AG08395 (cell line): ENCODE results near the gene THSD4.
"Not testable (repeated sequence)": the region's sequence is repeated elsewhere in the genome, so short reads cannot be mapped to it uniquely, and the experiment has no call there.

Experiments
- DNase-seq: peaks from one replicate; pipeline ENCODE4 v3.0.0; 2012; ENCODE audit warnings: mixed read lengths, low spot score

Gene THSD4

DNA sequence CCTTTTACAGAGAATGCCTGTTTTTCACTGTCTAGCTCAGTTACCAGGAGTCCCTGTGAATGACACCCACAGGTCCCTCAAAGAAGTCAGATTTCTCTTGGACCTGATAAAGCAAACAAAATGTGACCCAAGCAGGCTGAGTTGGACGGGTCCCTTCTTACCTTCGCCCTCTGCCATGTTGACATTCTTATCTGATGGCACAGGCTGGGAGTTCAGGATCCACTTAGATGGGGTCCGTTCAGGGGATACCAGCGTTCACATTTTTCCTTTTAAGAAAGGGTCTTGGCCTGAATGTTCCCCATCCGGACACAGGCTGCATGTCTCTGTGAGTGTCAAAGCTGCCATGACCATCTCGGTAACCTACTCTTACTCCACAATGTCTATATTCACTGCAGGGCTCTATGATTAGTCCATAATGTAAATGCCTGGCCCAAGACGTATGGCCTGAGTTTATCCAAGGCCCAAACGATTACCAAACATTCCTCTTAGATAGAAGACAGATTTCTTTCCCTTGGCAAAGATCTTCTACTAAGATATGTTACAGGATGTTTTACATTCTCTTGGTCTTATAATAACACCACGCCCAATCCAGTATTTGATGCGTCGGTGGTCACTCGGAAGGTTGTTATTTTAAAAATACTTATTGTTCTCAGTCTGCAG lies 179.1 kb downstream of the THSD4 start:
- DNase-seq = peak; percentile 48

DNA sequence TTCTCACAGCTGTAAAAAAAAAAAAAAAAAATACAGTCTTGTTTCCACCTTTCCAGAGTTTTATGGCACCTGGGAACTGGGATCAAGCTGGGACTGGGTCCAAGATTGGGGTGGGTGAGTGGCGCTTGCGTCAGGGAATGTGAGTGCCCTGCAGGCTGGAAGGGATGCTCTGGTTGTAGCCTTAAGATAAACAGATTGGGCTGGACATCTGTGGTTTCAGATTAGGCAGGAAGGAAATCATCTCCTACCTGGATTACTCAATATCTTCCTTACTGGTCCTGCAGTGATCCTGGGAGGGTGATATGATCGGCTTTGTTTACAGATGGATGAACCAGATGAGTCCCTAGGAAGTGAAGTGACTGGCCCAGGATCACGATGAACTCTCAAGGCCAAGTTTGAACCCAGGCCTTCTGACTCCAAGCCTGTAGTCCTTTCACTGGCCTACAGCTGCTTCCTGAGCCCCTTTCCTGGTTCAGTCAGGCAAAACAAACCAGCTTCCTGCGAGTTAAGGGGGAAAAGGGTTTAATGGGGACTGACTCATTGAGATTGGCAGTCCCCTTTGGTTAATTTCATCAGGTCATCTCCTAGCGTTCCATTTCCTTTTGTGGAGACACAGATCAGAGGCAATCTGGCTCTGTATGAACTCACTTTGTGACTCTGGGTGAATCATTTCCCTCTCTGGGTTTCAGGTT lies 179.8 kb downstream of the THSD4 start:
- peak; percentile 95 for DNase-seq

DNA sequence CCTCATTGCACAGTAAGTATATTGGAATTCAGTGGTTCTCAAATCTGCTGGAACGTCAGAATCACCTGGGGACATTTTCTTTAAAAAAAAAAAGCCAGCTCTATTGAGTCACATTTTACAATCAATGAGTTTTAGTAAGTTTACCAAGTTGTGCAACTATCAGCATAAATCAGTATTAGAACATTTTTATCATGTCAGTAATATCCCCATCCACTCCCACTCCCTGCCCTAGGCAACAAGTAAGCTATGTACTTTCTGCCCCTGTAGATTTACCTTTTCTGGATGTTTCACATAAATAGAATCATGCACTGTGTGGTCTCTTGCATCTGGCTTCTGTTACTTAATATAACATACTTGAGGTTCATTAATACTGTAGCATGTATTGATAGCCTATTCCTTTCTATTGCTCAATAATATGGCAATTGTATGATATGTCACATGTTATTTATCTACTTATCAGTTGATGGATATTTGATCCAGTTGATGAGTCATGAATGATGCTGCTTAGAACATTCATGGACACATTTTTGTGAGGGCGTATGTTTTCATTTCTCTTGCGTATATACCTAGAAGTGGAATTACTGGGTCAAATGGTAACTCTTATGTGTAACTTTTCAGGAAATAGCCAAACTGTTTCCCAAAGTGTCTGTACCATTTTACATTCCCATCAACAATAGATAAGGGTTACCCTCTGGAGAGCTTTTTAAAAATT lies 180.5 kb downstream of the THSD4 start:
- DNase-seq = no peak

DNA sequence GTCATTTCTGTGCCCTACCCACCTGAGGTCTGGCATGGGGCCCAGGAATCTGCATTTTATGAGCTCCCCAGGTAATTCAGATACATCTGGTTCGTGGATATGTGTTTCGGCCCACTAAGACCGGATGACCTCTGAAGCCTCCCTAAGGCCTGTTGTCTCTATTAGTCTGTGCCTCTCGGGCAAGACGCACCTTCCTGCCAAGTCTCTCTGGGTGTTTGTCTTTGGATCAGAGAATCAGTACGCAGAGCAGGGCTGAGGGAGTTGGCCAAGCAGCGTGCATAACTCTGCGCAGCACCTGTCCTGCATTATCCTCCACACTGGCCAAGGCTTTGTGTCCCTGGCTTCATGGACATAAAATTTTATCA lies 181.0 kb downstream of the THSD4 start:
- no peak for DNase-seq

DNA sequence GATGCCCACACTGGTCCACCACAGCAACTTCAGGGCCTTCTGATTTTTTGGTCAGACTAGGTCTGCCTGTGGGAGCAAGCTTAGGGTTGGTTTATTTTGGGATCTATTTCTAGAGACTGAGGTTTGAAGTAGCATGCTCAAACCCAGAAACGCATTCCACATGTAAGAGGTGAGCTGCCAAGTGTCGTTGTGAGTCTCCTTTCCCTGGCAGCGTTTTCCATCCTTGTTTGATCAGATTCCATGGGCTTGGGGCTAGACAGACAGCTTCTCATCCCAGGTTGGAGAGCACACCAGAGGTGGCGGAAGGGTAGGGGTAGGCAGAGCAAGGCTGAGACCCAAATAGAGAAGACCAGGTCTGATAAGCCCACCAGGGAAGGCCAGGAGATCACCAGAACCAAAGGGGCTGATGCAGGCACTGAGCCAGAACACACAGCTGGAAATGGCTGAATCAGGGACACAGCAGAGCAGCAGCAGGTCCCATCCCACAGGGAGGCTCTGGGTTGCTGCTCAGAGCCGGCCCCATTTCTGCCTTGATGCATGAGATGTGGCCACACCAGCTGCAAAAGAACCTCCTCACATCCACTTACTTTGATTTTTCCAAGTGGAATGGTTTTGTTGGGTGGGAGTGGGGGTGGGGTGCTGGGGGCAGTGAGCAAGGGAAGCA lies 186.8 kb downstream of the THSD4 start:
- DNase-seq = peak; percentile 41

DNA sequence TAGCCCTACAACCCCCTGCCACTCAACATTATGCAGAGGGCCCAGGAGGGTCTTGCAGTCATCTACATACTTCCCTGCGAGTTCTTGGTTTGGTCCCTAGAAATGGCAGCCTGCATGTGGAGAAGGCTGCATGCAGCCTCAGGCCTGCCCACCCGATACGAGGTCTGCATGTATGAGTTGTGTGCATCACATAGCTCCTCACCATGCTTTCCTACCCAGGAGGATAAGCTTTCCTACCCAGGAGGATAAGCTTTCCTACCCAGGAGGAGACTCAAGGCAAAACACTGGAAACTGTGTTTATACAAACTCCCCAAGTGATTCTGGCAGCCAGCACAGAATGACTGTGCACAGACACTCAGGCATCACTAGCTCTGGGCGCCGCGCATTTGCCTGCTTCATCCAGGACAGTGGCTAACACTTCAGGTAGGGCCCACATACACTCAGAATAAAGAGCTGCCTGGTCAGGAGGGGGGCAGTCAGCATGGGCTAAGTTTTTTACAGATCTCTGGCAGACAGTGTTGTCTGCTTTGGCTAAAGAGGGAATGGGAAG lies 187.7 kb downstream of the THSD4 start:
- DNase-seq = no peak

DNA sequence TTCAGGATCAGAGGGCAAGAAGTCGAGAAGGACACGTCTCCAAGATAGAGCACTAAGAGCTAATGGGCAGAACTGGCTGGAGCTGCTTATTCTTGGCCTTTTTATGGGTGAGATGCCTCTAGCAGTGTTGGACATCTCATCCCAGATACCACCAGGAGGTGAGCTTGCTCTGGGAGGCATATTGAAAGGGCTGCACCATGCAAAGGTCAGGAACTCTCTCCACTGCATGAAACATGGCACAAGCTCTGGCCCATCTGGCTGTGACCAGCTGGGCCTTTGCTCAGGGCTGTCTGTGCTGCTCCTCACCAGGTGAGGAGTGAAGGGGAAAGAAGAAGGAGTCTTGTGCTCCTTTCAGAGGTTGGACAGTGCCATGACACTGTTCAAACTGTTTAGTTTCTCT lies 188.7 kb downstream of the THSD4 start:
- DNase-seq = no peak

DNA sequence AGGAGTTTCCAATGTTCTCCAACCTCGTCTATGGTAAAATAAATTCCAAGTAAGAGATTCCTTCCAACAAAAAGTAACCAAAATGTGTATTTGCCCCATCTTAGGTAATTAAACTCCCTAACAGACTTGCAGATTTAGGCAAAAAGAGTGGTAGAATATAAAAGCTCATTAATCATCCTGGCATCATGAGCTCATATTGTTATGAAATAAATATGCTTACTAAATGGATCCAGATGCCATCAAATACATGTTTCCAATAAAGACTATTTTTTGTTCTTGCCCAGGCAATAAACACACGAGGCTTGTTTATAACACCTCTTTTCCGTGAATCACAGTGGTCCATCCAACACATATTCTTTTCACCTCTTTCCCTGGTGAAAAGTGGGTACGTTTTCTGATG lies 189.4 kb downstream of the THSD4 start:
- DNase-seq = no peak

DNA sequence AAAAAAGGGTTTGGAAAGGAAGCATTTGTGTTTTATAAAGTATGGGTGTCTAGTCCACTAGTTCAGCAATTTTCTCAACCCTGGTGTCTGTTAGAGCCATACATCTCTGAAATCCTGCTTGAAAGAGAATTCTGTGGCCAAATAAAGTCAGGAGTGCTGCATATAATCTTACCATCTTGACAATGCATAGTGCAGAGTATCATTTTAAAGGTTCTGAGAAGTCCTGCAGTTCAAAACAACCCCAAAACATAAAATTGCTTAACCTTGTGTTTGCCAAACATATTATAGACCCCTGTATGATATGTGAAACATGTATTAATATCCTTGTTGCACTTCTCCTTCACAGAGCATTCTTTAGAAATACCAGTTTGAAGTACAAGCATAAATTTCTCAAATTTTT lies 191.3 kb downstream of the THSD4 start:
- DNase-seq = no peak

DNA sequence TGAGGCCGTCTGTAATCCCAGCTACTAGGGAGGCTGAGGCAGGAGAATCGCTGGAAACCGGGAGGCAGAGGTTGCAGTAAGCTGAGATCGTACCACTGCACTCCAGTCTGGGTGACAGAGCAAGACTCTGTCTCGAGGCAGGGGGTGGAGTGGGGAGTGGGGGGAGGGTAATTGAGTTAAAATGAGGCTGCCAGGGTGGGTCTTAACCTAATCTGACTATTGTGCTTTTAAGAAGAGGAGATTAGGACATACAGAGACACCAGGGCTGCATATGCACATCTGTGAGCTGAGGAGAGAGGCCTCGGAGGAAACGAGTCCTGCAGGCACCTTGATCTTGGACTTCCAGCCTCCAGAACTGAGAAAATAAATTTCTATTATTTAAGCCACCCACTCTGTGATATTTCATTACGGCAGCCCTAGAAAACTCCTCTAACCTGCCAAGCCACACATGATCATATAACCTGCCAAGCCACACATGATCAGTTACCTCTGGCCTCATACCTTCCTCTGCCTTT lies 197.0 kb downstream of the THSD4 start:
- DNase-seq = no peak

DNA sequence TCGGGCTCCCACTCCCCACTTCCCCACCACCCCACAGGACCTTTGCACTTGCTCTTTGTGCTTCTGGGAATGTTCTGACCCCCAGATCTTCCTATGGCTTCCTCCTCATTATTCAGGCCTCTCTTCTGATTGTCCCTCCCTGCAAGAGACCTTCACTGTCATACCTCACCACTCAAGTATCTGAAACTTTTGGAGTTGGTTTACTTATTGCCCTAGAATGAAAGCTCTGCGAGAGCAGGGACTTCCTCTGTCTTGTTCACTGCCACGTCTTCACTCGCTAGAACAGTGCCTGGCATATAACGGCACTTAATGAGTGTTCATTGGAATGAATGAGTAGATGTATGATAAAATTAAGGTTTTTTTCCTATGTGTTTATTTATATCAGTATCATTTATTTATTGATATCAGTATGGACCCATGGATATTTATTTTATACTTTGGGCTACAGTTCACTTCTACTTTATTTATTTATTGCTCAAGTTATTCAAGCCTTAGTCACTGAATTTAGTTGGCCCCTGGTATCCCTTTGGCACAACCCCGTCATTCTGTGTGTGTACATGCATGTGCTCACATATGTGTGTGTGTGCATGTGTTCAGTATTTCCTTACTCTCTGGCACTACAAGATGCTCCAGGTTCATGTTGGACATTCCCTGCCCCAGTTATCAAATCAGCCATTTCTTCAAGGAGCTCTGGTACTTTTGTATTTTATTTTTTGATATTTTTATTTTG lies 197.6 kb downstream of the THSD4 start:
- DNase-seq = no peak

DNA sequence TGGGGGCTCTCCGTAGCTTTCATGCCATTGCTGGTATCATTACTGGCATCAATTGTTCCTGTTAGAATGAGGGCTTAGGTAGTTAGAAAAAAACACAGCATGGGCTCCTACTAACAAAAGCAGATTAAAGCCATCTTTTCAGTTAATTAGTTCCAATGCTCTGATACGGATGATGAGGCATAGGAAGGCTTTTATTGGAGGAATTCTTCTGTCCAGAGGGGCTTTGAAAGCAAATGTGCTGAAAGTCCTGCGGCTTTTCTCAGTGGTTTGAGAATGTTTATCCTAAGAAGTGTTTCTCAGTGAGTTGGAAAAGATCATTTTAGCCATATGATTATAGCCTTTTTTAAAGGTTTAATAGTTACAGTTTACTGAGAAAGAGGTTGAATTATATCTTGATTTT lies 198.5 kb downstream of the THSD4 start:
- no peak for DNase-seq

DNA sequence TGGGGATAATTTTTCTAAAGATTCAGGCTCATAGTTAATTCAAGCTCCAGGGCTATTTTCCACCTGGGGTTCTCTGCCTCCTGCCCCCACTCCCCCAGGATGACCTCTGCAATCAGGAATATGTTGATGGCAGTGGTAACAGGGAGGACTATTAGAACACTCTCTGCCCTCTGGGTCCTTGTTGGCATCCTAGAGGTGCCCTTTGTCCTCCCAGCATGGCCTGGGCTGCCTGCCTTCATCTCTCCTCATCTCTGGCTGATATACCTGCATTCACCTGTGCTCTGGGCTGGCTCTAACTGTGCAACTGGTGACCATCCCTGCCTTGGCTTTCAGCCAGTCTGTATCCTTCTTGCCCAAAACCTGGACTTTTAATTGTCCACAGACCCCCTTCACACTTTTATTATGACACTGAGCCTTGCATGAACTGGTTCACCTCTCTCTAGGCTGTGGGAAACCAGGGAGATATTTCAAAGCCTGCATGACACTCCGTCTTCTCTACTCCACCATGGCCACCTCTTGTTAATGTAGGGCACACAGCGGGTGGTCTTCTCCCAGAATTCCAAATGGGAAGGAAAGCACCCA lies 199.8 kb downstream of the THSD4 start:
- DNase-seq = no peak

DNA sequence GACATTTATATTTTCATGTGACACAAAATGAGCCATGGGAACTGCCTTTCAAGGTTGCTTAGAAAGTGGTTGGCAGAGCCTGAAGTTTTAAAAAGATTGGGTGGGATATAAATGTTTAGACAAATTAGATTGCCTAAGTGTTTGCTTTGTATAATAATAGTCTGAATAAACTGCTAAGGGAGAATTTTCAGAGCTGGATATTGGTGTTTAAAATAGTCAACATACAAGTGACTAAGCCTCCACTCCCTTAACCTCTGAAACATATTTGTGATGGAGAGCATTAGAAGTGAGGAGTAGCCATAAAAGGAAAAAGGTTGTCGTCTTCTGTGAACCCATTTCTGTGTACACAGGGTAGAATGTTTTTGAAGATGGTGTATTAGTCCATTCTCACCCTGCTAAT lies 201.6 kb downstream of the THSD4 start:
- DNase-seq = no peak

DNA sequence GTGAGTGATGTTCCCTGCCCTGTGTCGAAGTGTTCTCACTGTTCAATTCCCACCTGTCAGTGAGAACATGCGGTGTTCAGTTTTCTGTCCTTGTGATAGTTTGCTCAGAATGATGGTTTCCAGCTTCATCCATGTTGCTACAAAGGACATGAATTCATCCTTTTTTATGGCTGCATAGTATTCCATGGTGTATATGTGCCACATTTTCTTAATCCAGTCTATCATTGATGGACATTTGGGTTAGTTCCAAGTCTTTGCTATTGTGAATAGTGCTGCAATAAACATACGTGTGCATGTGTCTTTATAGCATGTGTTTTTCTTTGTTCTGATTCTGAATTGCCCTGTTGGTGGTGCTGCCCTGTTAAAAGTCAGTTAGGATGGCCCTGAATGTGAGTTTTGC lies 204.2 kb downstream of the THSD4 start:
- DNase-seq = not testable (repeated sequence)

DNA sequence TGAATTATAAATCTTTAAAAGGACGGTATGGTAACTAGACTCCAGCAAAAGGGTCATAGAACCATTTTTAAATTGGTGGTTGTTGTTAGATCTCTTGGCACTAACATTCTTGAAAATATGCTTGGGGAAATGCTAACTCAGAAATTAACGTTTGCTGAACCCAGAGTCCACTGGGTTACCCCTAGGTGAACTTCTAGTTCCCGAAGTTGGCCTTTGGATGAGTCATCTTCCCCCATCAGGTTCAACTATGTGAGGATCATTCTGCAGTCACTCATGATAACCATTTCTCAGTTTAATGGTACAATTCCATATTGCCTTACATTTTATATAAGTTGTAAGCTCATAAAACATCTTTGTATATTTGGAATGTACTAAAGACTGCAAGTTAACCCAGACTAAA lies 204.7 kb downstream of the THSD4 start:
- no peak for DNase-seq

DNA sequence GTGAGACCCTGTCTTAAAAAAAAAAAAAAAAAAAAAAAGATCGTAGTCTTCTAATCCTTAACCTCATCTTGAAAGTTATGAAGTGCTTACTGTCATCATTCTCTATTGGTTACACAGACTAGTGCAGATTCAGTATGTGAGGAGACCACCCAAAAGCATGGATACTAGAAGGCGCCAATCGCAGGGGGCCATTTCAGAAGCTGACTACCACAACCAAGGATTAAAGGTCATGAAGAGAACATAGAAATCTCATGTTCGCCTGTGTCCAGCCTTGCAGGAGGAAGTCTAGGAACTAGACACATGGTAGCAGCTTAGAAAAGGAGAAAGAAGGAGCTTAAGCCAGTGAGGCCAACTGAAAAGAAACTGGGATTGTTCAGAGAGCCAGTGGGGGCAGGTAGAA lies 207.8 kb downstream of the THSD4 start:
- no peak for DNase-seq

DNA sequence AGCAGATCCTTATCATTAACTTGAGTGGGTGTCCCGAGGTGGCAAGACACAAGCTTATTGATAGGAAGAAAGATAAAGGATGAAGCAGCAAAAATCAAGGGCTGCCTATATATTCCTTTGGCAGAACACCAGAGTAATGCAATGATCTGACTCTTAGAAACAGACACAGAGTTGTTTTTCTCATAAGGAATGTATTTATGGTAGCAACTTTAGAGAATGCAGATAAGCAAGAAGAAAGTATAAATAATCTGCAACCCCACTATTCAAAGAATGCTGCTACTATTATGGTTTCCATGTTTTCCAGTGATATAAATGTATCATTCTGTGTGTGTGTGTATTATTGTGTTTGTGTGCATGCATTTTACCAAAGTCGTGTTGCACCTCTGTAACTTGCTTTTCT lies 208.3 kb downstream of the THSD4 start:
- no peak for DNase-seq

DNA sequence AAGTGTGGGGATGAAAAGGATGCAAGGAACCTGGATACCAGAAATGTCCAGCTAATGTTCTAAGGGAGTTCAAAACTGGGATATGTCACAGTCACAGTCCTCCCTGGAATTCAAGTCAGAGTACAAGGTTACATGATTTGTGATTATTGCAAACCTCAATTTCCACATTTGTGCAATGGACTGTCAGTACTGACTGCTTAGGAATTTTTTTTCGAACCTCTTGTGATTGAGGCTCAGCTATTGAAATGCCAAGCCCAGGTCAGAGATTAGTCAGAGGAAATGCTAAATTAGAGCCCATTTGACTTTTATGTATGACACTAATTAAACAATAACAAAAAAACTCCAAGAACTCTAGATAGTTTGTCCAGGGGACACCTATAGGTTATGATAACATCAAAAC lies 210.2 kb downstream of the THSD4 start:
- DNase-seq = peak; percentile 16

DNA sequence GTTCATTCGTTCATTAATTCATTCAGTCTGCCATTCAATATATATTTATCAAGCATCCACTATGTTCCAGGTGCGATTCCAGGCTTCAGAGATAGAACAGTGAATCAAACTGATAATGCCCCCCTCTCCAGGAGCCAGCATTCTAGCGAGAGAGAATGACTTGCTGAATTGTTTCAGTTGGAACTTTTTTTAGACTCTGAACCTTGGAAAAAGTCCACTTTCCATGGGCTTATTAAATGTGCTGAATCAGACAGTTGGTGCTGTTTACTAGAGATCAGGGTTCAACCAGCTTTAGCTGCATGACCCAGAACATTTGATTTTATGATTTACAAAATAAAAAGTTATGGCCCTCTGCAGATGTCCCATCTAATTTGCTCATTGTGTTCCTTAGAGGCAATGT lies 213.2 kb downstream of the THSD4 start:
- DNase-seq = no peak

DNA sequence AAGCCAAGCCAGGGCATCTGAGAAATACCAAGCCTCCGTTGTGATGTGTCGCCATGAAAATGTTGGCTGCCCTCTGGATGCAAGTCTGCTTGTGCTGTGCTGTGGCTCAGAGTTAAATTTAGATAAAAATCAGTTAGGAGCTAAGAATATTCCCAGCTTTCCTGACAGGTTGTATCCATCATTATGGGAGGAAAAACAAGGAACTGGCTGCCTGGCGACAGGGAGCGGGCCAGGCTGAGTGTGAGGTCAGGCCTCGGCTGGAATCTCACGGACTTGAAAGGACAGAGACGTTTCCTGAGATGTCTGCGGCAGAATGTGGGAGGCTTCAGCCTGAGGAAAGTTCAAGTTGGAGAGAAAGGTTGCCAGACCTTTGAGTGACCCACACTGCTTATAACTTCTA lies 213.8 kb downstream of the THSD4 start:
- DNase-seq = peak; percentile 43
